Renal pelvis (tissue), 4 donors: ENCODE results near the gene IGSF9. TPM values are rescaled to one million over a fixed set of nuclear protein-coding genes. Genes with fewer than 3 reads are reported as not detected.
"Not testable (repeated sequence)": the region's sequence is repeated elsewhere in the genome, so short reads cannot be mapped to it uniquely, and the experiment has no call there.

Experiments
- DNase-seq: peaks from one replicate; pipeline ENCODE4 v3.0.0-alpha.2; 2013
- polyA plus RNA-seq, 3 donors: library from polyadenylated mRNA; unstranded; fragments of 120-200 nt; gene quantifications; one replicate each; pipeline ENCODE4 v1.2.1, GENCODE V29; 2013; ENCODE audit not compliant: insufficient read length in 3 of 3

Gene IGSF9
- polyA plus RNA-seq, 3 donors = 19.3 to 24.2 (median 19.5) TPM

GRCh38 chr1:159921251-159921650 lies 24.2 kb downstream of the IGSF9 start:
- no peak for DNase-seq

DNA sequence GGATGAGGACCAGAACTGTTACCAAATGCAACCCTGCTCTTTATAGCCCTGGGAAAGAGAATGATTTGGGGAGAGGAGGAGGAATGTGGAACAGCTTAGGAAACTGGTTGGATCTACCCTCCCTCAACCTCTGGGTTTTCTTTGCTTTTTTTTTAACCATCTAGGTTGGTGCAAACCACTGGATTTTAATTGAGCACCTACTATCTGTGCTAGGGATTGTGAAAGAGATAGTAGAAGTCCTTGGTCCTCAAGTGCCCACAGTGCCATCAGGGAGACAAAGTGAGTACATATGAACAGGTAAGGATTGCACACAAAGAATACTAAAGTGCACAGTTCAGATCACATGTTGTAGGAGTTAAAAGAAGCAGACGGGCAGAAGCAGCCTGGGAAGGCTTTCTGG lies 24.8 kb downstream of the IGSF9 start:
- no peak for DNase-seq

- DNase-seq = no peak
Measured at GRCh38 chr1:159920202-159920601, 25.2 kb downstream of the IGSF9 start.

DNA sequence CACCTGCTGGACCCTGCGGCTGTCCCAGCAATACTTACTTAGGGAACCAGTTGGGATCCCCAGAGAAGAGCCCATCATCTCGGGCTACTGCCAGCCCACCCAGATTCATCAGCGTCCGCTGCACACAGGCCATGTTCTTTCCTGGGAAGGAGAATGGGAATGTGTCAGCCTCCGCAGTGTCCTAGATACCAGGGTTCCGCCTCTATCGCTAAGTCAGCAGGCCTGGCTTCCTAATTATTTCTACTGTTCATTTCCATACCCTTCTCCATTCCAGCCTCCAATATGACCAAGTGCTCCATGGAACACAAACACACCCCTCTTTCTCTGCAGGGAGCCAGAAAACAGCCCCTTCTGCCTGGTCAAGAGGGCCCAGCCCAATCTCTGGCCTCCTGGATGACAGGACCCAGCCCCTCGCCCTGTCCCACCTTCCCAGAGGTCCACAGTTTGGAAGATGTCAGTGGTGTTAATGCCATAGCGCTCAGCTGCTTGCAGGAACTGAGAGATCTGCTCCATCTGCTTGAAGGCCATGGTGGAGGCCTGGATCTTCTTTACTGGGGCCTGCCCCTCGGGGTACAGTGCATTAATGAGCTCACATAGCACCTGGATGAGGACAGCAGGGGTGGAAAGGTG lies 26.1 kb downstream of the IGSF9 start:
- DNase-seq = no peak

GRCh38 chr1:159918352-159919200 lies 26.8 kb downstream of the IGSF9 start:
- no peak for DNase-seq

DNA sequence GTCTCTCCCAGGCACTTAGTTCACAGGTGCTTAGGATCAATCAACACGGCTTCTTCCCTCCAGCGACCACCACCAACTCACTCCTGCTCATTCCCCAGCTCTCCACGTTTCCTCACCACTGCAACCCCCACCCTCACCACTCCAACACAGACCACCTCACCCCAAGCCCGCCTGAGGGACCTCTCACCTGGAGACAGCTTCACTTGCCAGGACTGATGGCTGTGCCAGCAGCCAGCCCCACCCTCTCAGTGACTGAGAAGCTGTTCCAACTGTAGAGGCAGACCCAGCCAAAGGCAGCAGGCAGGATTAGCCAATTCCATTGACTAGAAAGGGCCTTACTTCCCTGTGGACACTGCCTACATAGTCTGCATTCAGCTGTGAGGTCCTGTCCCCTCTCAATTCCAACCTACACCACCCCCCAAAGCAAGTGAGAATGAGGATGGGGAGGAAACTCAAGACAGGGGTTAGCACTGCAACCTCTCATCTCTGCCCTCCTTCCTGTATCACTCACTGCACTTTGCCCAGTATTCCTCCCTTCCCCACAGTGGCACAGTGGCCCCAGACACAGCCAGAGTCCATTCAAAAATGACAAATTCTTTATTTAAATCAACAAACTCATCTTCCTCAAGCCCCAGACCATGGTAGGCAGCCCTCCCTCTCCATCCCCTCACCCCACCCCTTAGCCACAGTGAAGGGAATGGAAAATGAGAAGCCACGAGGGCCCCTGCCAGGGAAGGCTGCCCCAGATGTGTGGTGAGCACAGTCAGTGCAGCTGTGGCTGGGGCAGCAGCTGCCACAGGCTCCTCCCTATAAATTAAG lies 27.7 kb downstream of the IGSF9 start:
- DNase-seq = no peak

GRCh38 chr1:159916242-159917051 lies 29.0 kb downstream of the IGSF9 start:
- DNase-seq = peak; percentile 63

DNA sequence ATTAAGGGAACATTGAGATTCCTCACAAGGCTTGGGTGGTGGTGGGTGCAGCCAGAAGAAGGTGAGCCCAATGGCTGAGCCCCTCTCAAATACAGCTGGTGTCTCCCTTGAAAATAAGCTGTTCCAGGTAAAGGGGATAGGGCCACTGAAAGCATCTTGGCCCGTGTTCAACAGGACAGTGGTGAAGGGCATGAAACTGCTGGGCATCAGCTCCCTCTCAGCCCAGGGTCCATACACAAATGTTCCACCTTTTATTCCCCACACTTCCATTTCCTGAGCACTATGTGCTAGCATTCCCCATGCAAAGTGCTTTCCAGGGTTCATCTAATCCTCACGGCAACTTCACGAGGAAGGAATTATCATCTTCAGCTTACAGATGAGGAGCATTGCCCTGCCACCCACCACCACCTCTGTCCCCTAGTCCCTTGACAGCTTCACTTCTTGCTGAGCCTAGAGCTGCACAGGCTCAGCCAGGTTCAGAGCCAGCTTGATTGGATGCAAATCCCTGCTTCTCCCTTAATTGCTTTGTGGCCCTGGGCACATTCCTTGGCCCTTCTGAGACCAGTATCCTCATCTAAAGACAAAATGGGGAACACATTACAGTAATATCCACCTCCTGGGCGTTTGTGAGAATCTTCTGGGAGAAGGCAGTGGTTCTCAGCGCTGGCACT lies 29.7 kb downstream of the IGSF9 start:
- DNase-seq = no peak

DNA sequence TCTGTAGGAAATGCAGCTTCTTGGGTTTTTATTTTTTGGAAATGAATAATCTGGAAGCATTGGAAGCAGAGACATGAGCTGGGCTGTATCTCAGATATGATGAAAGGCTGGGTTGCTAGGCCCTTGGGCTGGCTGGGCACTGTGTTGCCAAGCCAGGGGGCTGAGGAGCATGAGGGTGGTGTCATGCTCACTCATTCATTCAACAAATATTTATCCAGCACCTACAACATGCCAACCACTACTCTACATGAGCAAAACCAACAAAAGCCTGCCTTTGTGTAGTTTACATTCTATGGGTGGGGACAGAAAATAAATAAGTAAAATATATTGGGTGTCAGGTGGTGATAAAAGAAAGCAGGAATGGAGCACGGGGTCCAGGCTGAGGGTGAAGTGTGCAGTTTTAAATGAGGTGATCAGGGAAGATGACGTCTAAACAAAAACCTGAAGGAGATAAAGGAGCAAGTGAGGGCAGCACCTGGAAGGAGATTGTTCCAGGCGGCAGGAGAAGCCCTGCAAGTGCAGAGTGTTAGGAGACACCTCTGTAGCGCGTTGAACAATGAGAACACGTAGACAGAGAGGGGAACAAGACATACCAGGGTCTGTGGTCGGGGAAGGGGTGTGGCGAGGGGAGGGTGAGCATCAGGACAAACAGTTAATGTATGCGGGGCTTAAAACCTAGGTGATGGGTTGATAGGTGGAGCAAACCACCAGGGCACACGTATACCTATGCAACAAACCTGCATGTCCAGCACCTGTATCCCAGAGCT lies 31.0 kb downstream of the IGSF9 start:
- DNase-seq = no peak

- no peak for DNase-seq
Measured at GRCh38 chr1:159913451-159914192, 31.8 kb downstream of the IGSF9 start.

DNA sequence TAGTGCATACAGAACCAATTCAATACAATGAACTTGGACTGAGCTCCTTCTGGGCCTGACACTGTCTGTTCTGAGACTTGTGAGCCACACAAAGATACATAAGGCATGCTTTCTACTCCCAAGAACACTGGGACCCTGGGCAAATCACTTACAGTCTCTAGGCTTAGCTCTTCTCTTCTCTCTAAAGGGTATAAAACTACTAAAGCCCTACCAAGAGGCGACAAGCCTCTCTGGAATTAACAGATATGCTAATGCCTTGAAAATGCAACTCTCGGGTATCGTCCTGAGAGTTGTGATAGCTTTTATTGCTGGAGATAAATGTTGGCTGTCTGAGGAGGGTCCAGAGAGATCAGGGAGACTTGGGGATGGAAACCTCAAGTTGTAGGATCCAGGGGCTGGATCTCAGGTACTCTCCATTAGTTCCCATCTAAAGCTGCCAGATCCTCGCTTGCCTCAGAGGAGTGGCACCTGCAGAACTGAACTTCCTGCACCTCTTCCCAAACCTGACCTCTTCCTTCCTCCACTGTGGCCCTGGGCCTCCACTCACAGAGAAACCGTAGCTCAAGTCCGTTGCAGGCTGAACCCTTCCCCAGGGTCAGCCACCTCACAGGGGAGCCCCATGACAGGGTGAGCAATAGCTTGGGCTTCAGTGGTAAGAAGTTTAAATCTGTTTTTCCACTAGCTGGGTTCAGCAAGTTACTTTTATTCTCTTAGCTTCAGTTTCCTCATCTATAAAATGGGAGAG lies 33.9 kb downstream of the IGSF9 start:
- no peak for DNase-seq

GRCh38 chr1:159908031-159908940 lies 37.1 kb downstream of the IGSF9 start:
- no peak for DNase-seq

GRCh38 chr1:159906960-159907359 lies 38.5 kb downstream of the IGSF9 start:
- DNase-seq = no peak

DNA sequence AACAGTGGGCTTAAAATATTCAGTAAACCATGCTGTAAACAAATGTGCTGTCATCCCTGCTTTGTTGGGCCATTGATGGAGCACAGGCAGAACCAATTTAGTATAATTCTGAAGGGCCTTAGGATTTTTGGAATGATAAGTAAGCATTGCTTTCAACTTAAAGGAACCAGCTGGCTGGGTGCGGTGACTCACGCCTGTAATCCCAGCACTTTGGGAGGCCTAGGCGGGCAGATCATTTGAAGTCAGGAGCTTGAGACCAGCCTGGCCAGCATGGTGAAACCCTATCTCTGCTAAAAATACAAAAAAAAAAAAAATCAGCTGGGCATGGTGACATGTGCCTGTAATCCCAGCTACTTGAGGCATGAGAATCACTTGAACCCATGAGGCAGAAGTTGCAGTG lies 41.4 kb downstream of the IGSF9 start:
- not testable (repeated sequence) for DNase-seq

- no peak for DNase-seq
Measured at GRCh38 chr1:159902541-159902940, 42.9 kb downstream of the IGSF9 start.

DNA sequence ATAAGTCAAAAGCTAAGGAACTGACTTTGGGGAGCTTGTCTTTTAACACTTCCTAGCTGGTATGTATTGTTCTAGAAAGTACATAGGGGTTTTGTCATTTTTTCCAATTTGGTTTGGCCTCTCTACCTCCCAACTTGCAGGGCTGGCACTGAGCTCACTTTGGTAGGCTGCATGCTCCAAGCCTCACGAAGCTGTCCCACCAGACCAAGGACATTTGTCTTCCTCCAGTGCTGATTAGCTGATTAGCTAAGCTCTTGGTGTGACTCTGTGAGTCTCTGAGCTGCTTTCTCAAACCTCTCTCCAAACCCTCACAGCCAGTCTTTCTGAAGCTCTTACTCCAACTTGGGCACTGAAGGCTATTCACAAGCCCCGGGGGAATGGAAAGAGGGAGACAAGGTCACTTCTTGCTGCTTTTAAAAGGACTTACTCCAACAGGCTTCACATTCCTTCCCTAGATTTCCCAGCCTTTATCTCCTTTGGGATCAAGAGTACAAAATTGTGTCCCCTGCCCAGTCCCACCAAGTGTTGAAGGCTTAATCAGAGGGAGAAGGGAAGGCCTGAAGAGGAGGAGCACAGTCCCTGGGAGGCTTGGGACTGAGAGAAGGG lies 44.6 kb downstream of the IGSF9 start:
- no peak for DNase-seq

DNA sequence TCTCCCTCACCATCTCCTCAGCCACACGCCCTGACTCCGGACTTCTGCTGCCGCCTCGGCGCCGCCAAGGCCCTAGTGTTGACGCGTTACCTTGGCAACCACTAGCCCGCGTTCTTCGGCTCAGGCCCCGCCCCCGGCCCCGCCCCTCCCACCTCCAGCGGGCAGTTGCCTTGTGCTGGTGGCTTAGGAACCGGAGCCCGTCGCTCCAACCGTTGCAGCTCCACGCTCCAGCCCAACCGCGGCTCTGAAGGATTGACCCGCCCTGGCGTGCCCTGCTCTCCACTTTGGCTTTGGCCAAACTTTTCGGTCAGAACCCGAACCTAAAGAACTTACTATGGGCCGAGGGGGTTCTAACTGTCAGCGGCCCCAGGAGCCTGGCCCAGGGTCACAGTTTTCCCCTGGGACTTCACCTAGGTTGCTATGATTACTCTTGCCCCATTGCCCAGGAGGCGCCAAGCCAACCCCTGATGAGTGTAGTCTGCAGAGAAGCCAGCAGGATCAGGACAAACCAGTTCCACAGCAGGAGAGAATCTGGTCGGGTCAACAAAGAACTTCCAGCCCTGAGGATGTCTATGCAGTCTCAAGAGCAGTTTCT lies 45.2 kb downstream of the IGSF9 start, which contains the start of gene CFAP45:
TSS of gene CFAP45 (minus strand) at position 80 of the 595 bp plus-strand sequence. CDS start at position 13, 67 bp downstream.
- peak; percentile 87 for DNase-seq
